Measurements from ENCODE around the gene SLC5A12. TPM values are rescaled to one million over a fixed set of nuclear protein-coding genes. Genes with fewer than 3 reads are reported as not detected.
A peak's percentile ranks its signal among the peaks of the same experiment; 100 is the strongest.

SLC5A12 gene
- total RNA-seq, 4 donors from 2014 or later: not detected

GRCh38 chr11:26712497-26712896, 9.4 kb downstream of the SLC5A12 start:
- H3K4me1 ChIP-seq: peaks cover 0 to 22% (median 16%) of the 10 kb centered on the region in 4 donors
- H3K27me3 ChIP-seq: no peaks in the 10 kb centered on the region
- no peaks in the 10 kb centered on the region for H3K36me3 ChIP-seq
- TF ChIP-seq EP300 (IDR thresholded peaks at IDR 0.05) (no peak), POLR2A (IDR thresholded peaks at IDR 0.05; ENCODE audit: low read depth) (no peak), POLR2AphosphoS5 (IDR thresholded peaks at IDR 0.05) (no peak), CTCF (IDR thresholded peaks at IDR 0.05) (no peak)
- H3K27ac ChIP-seq (replicated peaks in 1 of 4): no peak overlapping the region
- no peaks in the 10 kb centered on the region for H3K9me3 ChIP-seq
- intact Hi-C loops (cut with DNase I): no loop called here
- H3K4me3 ChIP-seq: no peak overlapping the region
- WGBS: 65% methylated on average over 5 of the region's 5 CpGs
- DNase-seq (ENCODE audit: extremely low spot score): no peak

GRCh38 chr11:26710489-26710888, 11.4 kb downstream of the SLC5A12 start:
- Histone ChIP-seq H3K4me3 (no peak overlapping the region), H3K9me3 (no peaks in the 10 kb centered on the region), H3K27ac (replicated peaks in 1 of 4) (no peak overlapping the region), H3K27me3 (no peaks in the 10 kb centered on the region), H3K36me3 (no peaks in the 10 kb centered on the region), H3K4me1 (peaks cover 0 to 33% (median 21%) of the 10 kb centered on the region in 4 donors)
- no peak for TF ChIP-seq POLR2A (IDR thresholded peaks at IDR 0.05; ENCODE audit: low read depth)
- no peak for TF ChIP-seq POLR2AphosphoS5 (IDR thresholded peaks at IDR 0.05)
- WGBS: 90% methylated on average over 2 of the region's 2 CpGs
- DNase-seq (ENCODE audit: extremely low spot score): no peak
- intact Hi-C loops (cut with DNase I): no loop called here

GRCh38 chr11:26708736-26709456, 13.0 kb downstream of the SLC5A12 start:
- Histone ChIP-seq H3K27ac (replicated peaks in 1 of 4) (peak overlapping the region; percentile 44 to 62 (median 52)), H3K9me3 (no peaks in the 10 kb centered on the region), H3K27me3 (no peaks in the 10 kb centered on the region), H3K4me1 (peaks cover 0 to 42% (median 20%) of the 10 kb centered on the region in 4 donors), H3K36me3 (no peaks in the 10 kb centered on the region), H3K4me3 (no peak overlapping the region)
- no peak for DNase-seq (ENCODE audit: extremely low spot score)
- TF ChIP-seq POLR2A (IDR thresholded peaks at IDR 0.05; ENCODE audit: low read depth): no peak
- TF ChIP-seq CTCF (IDR thresholded peaks at IDR 0.05): no peak
- TF ChIP-seq EP300 (IDR thresholded peaks at IDR 0.05): no peak
- no peak for TF ChIP-seq POLR2AphosphoS5 (IDR thresholded peaks at IDR 0.05)
- 25% methylated on average over 2 of the region's 2 CpGs for WGBS
- intact Hi-C loops (cut with DNase I): no loop called here

GRCh38 chr11:26706181-26706580, 15.7 kb downstream of the SLC5A12 start:
- H3K27me3 ChIP-seq: no peaks in the 10 kb centered on the region
- no peaks in the 10 kb centered on the region for H3K36me3 ChIP-seq
- intact Hi-C loops (cut with DNase I): no loop called here
- H3K4me1 ChIP-seq: peaks cover 0 to 63% (median 32%) of the 10 kb centered on the region in 4 donors
- whole genome bisulfite sequencing: 69% methylated on average over 1 of the region's 1 CpG
- H3K4me3 ChIP-seq: no peak overlapping the region
- no peak for DNase-seq (ENCODE audit: extremely low spot score)
- no peaks in the 10 kb centered on the region for H3K9me3 ChIP-seq
- TF ChIP-seq POLR2AphosphoS5 (IDR thresholded peaks at IDR 0.05) (no peak), POLR2A (IDR thresholded peaks at IDR 0.05; ENCODE audit: low read depth) (no peak), CTCF (IDR thresholded peaks at IDR 0.05) (no peak), EP300 (IDR thresholded peaks at IDR 0.05) (no peak)
- peak overlapping the region in 1 of 4 donors; percentile 7 for H3K27ac ChIP-seq (replicated peaks in 1 of 4)

GRCh38 chr11:26704249-26704648, 17.6 kb downstream of the SLC5A12 start:
- Histone ChIP-seq H3K9me3 (no peaks in the 10 kb centered on the region), H3K4me1 (peaks cover 0 to 65% (median 37%) of the 10 kb centered on the region in 4 donors), H3K27me3 (no peaks in the 10 kb centered on the region), H3K27ac (replicated peaks in 1 of 4) (no peak overlapping the region), H3K4me3 (no peak overlapping the region), H3K36me3 (no peaks in the 10 kb centered on the region)
- no peak for TF ChIP-seq CTCF (IDR thresholded peaks at IDR 0.05)
- no peak for TF ChIP-seq POLR2A (IDR thresholded peaks at IDR 0.05; ENCODE audit: low read depth)
- no peak for TF ChIP-seq EP300 (IDR thresholded peaks at IDR 0.05)
- no peak for TF ChIP-seq POLR2AphosphoS5 (IDR thresholded peaks at IDR 0.05)
- intact Hi-C loops (cut with DNase I): no loop called here
- 88% methylated on average over 1 of the region's 1 CpG for WGBS
- no peak for DNase-seq (ENCODE audit: extremely low spot score)

Measured in esophagus muscularis mucosa (tissue), 4 donors.